GOT3 (cell line): Measurements from ENCODE around the gene DCAF17.

Source experiments
- DNase-seq: peaks from one replicate; lab custom pipeline; 2025; ENCODE audit warnings: mixed read lengths; lab: John Stamatoyannopoulos, UW

The DCAF17 gene

DNA sequence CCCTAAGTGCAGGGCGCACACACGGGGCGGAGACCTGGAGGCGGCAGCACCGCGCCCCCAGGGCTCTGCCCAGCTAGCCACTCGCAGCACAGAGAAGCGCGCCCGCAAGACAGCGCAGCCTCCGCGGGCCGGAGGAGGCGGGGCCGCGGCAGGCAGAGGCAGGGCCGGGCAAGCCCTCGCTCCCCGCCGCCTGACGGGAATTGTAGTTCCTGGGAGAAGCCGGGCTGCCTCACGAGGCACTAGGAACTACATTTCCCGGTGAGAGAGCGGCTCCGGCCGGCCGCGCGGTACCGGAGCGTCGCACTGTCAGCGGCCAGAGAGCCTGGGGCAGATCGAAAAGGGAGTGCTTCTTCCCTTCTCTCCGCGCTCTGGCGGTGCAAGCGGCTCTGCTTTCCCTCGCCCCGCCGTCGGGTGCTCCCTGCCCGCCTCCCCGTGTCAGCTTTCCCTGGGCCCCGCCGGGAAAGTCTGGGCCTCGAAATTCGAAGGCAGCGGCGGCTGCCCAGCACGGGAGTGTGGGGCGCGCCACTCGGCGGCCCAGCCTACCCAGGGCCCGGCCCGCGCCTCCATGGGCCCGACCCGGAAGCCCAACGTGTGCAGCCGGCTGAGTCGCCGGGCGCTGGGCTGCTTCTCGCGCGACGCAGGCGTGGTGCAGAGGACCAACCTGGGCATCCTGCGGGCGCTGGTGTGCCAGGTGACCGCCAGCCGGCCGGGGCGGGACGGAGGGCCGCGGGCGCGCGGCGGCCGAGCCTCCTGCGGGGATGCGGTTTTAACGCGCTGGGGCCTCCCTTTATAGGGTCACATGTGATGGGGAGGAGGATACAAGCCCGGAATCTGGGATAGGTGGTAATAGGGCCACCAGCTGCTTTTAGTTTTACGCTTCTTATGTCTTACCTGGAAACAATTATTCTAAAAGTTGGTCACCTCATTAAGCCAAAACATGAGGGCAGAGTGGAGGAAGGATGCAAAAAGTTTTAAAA is at the start of gene DCAF17:
Gene DCAF17, plus strand, starts transcription at position 214 of the 977 bp plus-strand sequence. Its CDS starts 352 bp downstream, at position 566.
- peak; percentile 87 for DNase-seq

DNA sequence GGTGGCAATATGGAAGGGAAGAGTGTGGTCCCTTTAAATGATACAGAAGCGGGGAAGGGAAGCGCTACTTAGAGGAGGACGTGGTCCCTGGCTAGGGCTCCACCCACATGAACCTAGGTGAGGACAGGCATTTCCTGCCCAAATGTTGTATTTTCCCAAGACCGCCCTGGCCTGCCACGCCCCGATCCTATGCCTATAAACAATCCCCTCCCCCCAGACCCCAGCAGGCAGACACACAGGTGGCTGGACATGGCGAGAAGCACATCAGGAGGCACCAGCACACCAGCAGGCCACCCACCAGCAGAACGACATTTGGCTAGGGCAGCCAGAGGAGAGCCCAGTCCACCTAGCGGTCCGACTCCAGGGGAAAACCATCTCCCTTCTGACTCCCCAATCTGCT is 47.4 kb upstream of the DCAF17 start:
- no peak for DNase-seq

GRCh38 chr2:171387052-171387451 is 47.0 kb upstream of the DCAF17 start:
- DNase-seq = no peak

- DNase-seq = no peak
Measured at GRCh38 chr2:171389325-171389724, 44.7 kb upstream of the DCAF17 start.

- no peak for DNase-seq
Measured at GRCh38 chr2:171389780-171390179, 44.2 kb upstream of the DCAF17 start.

- DNase-seq = no peak
Measured at GRCh38 chr2:171390941-171391516, 43.0 kb upstream of the DCAF17 start.

DNA sequence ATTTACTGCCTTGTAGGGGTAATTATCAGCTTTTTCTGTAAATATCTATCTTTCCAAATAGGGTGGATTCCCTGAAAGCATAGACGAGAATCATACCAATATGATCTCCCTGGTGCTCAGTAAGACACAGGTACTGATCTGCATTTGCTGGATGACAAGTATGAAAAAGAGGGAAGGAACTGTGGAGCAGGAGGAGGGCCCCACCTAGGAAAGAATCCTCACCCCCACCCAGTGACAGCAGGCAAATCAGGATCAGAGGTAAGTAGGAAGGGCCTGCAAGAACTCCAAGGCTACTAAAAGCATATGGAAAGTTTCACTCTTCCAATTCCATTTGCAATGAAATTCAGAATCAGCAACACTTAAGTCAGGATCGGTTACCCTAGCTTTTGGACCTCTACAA is 42.5 kb upstream of the DCAF17 start:
- DNase-seq = no peak

- no peak for DNase-seq
Measured at GRCh38 chr2:171393487-171393886, 40.5 kb upstream of the DCAF17 start.

- no peak for DNase-seq
Measured at GRCh38 chr2:171394164-171394740, 39.8 kb upstream of the DCAF17 start.

DNA sequence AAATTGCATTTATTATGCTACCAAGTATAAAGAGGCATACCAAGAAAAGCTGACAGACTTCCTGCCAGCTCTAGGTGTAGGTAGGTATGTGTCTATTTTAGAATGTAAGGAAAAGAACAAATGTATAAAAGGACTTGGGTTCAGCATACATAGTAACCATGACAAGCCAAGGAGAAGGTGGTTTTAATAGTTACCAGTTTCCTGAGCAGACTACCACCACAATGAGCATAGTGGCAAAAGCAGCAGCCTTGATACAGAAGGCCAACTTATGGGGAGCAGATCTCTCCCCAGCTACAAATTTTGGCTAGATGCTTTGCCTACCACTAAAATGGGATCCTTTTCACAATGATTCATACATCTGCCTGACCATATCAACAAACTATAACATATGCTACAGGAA is 34.7 kb upstream of the DCAF17 start:
- DNase-seq = no peak

- no peak for DNase-seq
Measured at GRCh38 chr2:171400395-171400794, 33.6 kb upstream of the DCAF17 start.

- DNase-seq = no peak
Measured at GRCh38 chr2:171401947-171402346, 32.1 kb upstream of the DCAF17 start.

- no peak for DNase-seq
Measured at GRCh38 chr2:171402906-171403580, 31.0 kb upstream of the DCAF17 start.

DNA sequence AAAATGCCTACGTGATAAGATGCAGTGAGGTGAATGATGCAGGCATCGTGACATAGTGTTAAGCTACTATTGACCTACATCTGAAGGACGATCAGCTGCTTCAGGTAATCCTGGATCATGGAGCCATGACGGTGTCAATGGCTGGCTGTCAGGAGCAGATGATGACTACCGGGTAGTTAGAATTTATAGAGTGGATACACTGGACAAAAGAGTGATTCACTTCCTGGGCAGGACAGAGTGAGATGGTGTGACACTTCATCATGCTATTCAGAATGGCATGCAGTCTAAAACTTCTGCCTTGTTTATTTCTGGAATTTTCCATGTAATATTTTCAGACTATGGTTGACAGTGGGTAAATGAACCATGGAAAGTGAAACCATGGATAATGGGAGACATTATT is 29.8 kb upstream of the DCAF17 start:
- DNase-seq = no peak

DNA sequence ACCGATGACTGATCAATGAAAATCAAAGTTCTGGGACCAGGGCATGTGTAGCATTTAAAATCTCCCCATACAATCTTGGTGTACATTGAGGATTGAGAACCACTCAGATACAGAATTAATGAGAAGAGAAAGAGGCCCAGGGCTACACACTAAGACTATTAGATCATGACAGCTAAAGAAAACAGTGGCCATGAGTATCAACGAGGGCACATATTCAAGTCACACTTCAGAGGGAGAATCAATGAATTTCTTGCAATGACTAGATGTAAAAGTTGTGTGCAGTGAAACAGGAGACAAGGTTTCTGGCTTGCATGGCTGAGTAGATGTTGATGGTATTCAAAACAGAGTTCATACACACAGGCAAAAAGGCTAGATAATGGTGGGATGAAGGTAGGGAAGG is 29.3 kb upstream of the DCAF17 start:
- no peak for DNase-seq

DNA sequence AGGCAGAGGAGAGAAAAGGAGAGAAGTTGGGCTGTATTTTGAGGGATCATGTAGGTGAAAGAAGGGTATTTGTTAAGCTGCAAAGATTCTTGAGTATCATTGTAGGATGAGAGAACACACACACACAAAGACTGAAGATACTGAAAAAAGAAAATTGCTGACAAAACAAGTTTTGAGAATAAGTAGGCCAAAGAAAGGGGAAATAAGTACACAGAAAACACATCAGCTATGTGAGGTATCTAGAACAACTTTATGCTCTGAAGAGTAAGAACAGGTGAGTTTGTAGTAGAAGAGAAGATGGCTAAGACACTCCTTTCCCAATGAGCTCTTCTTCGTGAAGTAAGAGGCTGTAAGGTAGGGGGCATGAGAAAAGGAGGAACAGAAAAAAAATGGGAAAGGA is 28.5 kb upstream of the DCAF17 start:
- DNase-seq = no peak

DNA sequence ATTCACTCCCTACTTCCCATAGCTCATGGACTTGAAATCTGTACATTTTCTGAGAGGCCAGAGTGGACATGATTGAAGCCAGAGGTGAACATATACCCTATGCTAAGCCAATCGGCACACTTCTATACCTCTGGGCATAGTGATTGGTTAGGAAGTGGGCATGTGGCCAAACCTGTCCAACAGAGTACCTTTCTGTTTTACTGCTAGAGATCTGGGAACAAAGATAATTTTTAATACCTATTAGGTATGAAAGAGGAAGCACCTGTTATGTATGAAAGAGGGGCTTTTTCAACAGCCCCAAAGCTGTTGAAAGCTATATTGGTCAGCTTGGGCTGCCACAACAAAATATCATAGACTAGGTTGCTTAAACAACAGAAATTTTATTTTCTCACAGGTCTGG is 28.0 kb upstream of the DCAF17 start:
- no peak for DNase-seq

DNA sequence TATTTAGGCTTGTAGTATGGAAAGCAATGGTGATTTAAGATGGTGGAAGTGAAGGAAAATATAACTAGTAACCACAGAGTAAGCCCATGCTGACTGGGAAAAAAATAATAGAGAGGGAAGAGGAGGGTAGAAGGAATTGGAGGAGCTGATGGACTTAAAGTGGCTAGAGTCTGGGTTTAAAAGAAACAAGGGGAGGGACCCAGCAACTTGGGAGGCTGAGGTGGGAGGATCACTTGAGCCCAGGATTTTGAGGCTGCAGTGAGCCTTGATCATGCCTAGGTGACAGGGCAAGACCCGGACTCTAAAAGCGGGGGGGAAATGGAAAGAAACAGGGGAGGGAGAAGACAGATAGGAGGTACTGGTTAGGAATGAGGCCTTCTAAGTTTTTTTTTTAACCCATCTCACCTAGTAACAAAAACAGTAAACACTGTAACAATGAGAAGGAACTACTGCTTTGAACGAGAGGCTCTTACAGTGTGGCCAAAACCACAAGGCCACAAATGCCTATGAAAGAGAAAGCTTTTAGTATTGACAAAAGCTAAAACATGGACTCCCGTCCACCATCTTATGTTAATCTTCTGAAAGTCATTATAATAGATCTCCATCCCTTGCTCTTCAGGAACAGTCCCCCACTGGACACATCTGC is 26.9 kb upstream of the DCAF17 start:
- no peak for DNase-seq

- DNase-seq = no peak
Measured at GRCh38 chr2:171407676-171408044, 26.4 kb upstream of the DCAF17 start.

GRCh38 chr2:171409436-171409971 is 24.5 kb upstream of the DCAF17 start:
- DNase-seq = no peak

DNA sequence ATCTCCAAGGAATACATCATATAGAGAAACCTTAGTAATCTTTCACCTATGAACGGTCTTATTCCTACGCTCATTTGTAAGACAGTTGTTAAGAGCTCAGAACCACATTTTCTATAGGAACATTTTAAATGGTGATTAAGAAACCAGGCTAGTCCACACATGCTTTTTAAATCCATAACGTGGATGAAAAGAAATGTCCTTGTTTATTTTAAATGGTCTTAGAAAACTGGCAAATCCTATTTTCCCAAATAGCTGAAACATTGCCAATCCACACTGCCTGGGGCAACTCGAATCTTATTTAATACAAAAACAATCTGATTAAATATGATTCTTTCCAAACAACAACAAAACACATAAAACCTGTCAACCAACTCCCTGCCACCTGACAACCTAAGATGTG is 23.9 kb upstream of the DCAF17 start:
- DNase-seq = no peak

DNA sequence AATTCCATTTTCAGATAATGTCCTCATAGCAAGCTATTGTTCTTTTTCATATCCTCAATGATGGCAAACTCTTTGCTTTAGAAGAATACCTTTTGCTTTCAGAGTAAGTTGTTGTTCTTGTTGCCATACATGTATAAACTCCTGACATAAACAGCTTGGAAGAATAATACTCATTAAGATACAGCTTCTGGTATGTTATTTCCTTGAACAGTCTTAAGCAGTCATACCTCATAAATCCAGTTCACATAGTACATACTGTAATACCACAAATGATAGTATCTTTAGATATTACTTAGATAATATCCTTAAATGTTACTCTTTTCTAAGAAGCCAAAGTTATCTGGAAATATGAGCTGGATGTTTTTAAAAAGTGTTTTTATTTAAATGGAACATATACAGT is 23.4 kb upstream of the DCAF17 start:
- DNase-seq = no peak
